C1 segment of cervical spinal cord (tissue), 14 donors: Measurements from ENCODE around the gene NFIA.

Experiments
- DNase-seq, 14 donors: peaks; one replicate each; lab custom pipeline; 2025; lab: John Stamatoyannopoulos, UW

Gene NFIA

GRCh38 chr1:61102041-61102440, 19.7 kb downstream of the NFIA start:
- no peak for DNase-seq

GRCh38 chr1:61102621-61103020, 20.3 kb downstream of the NFIA start:
- DNase-seq: no peak

GRCh38 chr1:61104220-61104671, 21.9 kb downstream of the NFIA start:
- DNase-seq: no peak

GRCh38 chr1:61107638-61108037, 25.3 kb downstream of the NFIA start:
- DNase-seq: no peak

- DNase-seq: no peak
Measured at GRCh38 chr1:61109158-61109557, 26.8 kb downstream of the NFIA start.

- DNase-seq: no peak
Measured at GRCh38 chr1:61109910-61110309, 27.5 kb downstream of the NFIA start.

- DNase-seq: no peak
Measured at GRCh38 chr1:61110554-61110953, 28.2 kb downstream of the NFIA start.

GRCh38 chr1:61111084-61112004, 29.0 kb downstream of the NFIA start:
- no peak for DNase-seq

GRCh38 chr1:61114178-61114870, 32.0 kb downstream of the NFIA start:
- DNase-seq: no peak

- DNase-seq: no peak
Measured at GRCh38 chr1:61115436-61115835, 33.1 kb downstream of the NFIA start.

GRCh38 chr1:61116421-61116820, 34.1 kb downstream of the NFIA start:
- DNase-seq: no peak

- no peak for DNase-seq
Measured at GRCh38 chr1:61117283-61117682, 34.9 kb downstream of the NFIA start.

- DNase-seq: no peak
Measured at GRCh38 chr1:61119085-61119484, 36.7 kb downstream of the NFIA start.

- no peak for DNase-seq
Measured at GRCh38 chr1:61120246-61120840, 38.0 kb downstream of the NFIA start.

- peak in 1 of 14 donors; percentile 45 for DNase-seq
Measured at GRCh38 chr1:61120998-61121397, 38.6 kb downstream of the NFIA start.

GRCh38 chr1:61121631-61122030, 39.3 kb downstream of the NFIA start:
- no peak for DNase-seq

- DNase-seq: no peak
Measured at GRCh38 chr1:61122389-61122788, 40.0 kb downstream of the NFIA start.

GRCh38 chr1:61123326-61123725, 41.0 kb downstream of the NFIA start:
- no peak for DNase-seq

- DNase-seq: no peak
Measured at GRCh38 chr1:61124078-61124477, 41.7 kb downstream of the NFIA start.

- DNase-seq: peak in 4 of 14 donors; percentile 16 to 59 (median 32)
Measured at GRCh38 chr1:61124696-61125095, 42.3 kb downstream of the NFIA start.

GRCh38 chr1:61125263-61125662, 42.9 kb downstream of the NFIA start:
- peak in 1 of 14 donors; percentile 80 for DNase-seq

- DNase-seq: no peak
Measured at GRCh38 chr1:61125895-61126294, 43.5 kb downstream of the NFIA start.
